ENCODE results near the gene CD300LG.

- TF ChIP-seq, protein P1, sequence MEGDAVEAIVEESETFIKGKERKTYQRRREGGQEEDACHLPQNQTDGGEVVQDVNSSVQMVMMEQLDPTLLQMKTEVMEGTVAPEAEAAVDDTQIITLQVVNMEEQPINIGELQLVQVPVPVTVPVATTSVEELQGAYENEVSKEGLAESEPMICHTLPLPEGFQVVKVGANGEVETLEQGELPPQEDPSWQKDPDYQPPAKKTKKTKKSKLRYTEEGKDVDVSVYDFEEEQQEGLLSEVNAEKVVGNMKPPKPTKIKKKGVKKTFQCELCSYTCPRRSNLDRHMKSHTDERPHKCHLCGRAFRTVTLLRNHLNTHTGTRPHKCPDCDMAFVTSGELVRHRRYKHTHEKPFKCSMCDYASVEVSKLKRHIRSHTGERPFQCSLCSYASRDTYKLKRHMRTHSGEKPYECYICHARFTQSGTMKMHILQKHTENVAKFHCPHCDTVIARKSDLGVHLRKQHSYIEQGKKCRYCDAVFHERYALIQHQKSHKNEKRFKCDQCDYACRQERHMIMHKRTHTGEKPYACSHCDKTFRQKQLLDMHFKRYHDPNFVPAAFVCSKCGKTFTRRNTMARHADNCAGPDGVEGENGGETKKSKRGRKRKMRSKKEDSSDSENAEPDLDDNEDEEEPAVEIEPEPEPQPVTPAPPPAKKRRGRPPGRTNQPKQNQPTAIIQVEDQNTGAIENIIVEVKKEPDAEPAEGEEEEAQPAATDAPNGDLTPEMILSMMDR (IDR thresholded peaks at IDR 0.05; ENCODE audit: poor library complexity): no peak
- TF ChIP-seq EZH2 (IDR thresholded peaks at IDR 0.05; ENCODE audit: borderline replicate concordance) (no peak), EZH2phosphoT487 (IDR thresholded peaks at IDR 0.05; ENCODE audit: low read depth, severe bottlenecking, unreplicated experiment) (no peak)
Observed at GRCh38 chr17:43873091-43873490, 26.1 kb downstream of the CD300LG start.
